AG04449 (cell line): ENCODE measurements around the gene ZBED5.

Experiments
- CTCF ChIA-PET: fragments of 350-600 bp; formaldehyde crosslinking; extraction: SDS; loops from one replicate; lab custom pipeline; 2021; ENCODE audit warnings: antibody characterized with exemption; lab: Yijun Ruan, JAX
- POLR2A ChIA-PET: fragments of 400-600, 350-600 bp; formaldehyde crosslinking; extraction: SDS; loops from one replicate; lab custom pipeline; 2020; ENCODE audit warnings: antibody characterized with exemption, inconsistent platforms; lab: Yijun Ruan, JAX
- DNase-seq: peaks from one replicate; pipeline ENCODE4 v3.0.0-alpha.2; 2010; ENCODE audit warnings: low read depth, low spot score
- H3K4me3 ChIP-seq: 2 replicates; pipeline ENCODE4 v1.5.1; 2011; ENCODE audit warnings: low read depth, mild to moderate bottlenecking, control low read depth, low read length
- TF ChIP-seq, protein P1 (sequence below): IDR thresholded peaks from one replicate; pipeline ENCODE4 v1.5.1; 2011; ENCODE audit warnings: mild to moderate bottlenecking, moderate library complexity, low read length, control low read depth, inconsistent platforms; ENCODE audit not compliant: insufficient read depth; ENCODE audit errors: missing control alignments

ZBED5 gene

DNA sequence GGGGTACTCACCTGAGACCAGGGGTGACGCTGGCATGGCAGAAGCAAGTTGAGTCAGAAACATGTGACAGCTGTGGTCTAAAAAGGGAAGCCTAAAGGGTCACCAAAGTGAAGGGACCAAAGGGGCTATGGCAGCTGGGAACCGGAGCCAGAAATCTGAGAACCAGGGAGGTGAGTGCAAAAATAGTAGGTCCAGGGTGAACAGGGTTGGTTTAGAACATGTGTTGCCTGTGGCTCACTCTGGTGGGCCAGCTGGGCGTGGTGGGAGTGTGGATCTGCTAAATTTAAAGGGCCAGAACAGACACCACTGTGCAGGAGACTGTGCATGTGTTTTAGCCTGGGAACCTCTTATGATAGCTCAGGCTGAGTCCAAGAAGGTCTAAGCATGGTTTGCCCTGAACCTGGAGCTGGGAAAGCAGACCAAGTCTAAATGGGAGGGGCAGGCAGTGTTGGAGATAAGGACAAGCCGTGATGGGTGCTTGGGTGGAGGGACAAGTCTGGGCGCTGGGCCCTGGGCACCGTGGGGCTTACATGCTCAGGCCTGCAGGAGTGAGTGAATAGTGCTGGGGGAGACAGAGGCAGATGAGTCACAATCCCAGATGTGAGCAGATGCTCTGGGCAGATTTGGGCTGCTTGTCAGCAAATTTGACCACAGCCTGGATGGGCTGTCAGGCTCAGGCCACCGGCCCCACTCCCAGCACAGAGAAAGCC is 41.4 kb upstream of the ZBED5 start:
- DNase-seq: no peak
- ChIA-PET POLR2A (interaction anchor here (0.6 to 5.1 kb wide), 10 partner anchors 9 to 91 kb away, joined by 4 to 86 read pairs (median 7); partner anchors contain the start of genes EIF4G2 and ZBED5), CTCF (interaction anchor here (0.6 to 11.2 kb wide), 5 partner anchors 18 to 106 kb away, joined by 3 to 145 read pairs (median 4); no protein-coding TSS in a partner anchor)
- H3K4me3 ChIP-seq: peak overlapping the region; percentile 35
- TF ChIP-seq, protein P1, sequence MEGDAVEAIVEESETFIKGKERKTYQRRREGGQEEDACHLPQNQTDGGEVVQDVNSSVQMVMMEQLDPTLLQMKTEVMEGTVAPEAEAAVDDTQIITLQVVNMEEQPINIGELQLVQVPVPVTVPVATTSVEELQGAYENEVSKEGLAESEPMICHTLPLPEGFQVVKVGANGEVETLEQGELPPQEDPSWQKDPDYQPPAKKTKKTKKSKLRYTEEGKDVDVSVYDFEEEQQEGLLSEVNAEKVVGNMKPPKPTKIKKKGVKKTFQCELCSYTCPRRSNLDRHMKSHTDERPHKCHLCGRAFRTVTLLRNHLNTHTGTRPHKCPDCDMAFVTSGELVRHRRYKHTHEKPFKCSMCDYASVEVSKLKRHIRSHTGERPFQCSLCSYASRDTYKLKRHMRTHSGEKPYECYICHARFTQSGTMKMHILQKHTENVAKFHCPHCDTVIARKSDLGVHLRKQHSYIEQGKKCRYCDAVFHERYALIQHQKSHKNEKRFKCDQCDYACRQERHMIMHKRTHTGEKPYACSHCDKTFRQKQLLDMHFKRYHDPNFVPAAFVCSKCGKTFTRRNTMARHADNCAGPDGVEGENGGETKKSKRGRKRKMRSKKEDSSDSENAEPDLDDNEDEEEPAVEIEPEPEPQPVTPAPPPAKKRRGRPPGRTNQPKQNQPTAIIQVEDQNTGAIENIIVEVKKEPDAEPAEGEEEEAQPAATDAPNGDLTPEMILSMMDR: no peak

DNA sequence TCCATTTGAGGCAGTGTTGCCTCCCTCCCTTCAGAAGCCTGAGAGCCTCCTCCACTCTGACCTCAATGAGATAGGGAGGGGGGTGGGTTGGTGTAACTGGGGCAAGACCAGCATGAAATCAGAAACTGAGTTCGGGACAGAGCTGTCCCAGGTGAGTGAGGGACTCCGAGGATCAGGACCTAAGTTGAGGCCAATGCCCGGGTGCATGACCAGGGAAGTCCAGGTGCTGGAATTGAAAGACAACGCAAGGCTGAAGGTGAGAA is 40.8 kb upstream of the ZBED5 start:
- ChIA-PET POLR2A (interaction anchor here (0.6 to 5.1 kb wide), 5 partner anchors 15 to 90 kb away, joined by 4 to 86 read pairs (median 18); partner anchors contain the start of genes EIF4G2 and ZBED5), CTCF (interaction anchor here (0.6 to 11.2 kb wide), 4 partner anchors 17 to 40 kb away, joined by 3 to 145 read pairs (median 4); no protein-coding TSS in a partner anchor)
- no peak for DNase-seq
- H3K4me3 ChIP-seq: peak overlapping the region; percentile 35
- TF ChIP-seq, protein P1: no peak

DNA sequence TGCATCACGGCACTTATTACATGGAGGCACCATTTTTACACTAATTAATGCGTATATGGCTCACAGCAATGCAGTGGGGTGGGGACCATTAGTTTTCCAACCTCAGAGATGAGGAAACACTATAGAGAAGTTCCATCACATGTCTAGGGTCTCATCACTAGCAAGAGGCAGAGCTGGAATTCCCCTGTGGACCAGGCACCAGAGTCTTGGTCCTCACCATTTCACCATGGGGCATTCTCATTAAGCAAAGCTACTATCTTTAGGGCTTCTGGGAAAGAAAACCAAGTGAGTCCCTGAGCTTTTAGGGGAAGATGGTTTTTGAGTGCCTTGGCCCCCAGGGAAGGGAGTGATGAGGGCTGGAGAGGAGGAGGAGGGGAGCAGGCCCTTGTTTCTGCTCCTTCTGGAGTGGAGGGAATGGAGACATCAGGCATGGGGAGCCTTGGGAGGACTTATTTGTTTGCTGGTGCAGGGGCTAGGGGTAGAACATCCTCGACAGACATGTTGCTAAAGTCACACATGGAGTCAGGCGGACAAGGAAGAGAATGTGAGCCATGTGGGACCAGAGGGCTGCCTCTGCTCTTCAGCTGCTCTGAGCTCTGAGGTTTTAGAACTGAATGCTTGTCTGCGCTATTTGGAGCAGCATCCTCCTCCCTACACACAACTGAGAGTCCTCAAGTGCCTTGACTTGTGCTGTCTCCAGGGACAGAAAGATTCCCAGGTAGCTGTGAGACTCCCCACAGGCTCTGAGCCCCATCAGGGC is 40.3 kb upstream of the ZBED5 start:
- ChIA-PET CTCF (interaction anchor here (0.6 to 11.2 kb wide), 6 partner anchors 9 to 123 kb away, joined by 3 to 145 read pairs (median 4); no protein-coding TSS in a partner anchor), POLR2A (interaction anchor here (0.9 to 5.1 kb wide), 3 partner anchors 33 to 90 kb away, joined by 4 to 86 read pairs (median 18); partner anchors contain the start of genes EIF4G2 and ZBED5)
- H3K4me3 ChIP-seq: no peak overlapping the region; the same call in 1 of the 2 replicates
- TF ChIP-seq, protein P1: no peak
- no peak for DNase-seq

DNA sequence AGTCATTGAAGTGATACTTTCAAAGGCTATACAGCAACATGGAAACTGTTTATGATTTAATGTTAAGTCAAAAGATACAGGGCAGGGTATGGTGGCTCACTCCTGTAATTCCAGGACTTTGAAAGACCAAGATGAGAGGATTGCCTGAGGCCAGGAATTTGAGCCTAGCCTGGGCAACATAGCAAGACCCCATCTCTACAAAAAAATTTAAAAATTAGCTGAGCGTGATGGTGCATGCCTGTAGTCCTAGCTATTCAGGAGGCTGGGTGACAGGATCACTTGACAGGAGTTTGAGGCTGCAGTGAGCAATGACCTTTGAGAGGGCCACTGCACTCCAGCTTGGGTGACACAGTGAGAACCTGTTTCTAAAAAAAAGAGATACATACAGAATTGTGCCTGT is 39.3 kb upstream of the ZBED5 start:
- ChIA-PET CTCF (interaction anchor here (0.8 to 11.2 kb wide), 3 partner anchors 16 to 39 kb away, joined by 3 to 145 read pairs (median 4); no protein-coding TSS in a partner anchor), POLR2A (interaction anchor here (5.1 kb wide), 1 partner anchor 89 kb away, joined by 86 read pairs; the partner anchor contains the start of gene EIF4G2)
- no peak overlapping the region for H3K4me3 ChIP-seq
- no peak for DNase-seq
- TF ChIP-seq, protein P1: no peak

DNA sequence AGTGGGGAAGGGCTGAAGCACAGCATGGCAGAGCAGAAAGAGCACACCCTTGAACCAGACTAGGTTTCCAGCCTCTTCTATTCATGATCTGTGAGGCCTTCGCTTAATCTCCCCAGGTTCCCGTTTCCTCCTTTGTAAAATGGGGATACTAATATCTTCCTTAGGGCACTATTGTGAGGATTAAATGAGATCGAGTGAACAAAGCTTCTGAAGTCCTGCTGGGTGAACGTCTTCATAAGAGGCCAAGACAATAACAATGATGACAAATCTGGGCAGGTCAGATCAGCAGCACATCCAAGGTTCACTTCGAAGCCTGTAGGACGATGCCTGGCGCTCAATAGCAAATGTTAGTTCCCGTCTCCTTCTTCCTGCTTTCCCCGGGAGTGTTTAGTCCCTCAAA is 38.6 kb upstream of the ZBED5 start:
- CTCF ChIA-PET: interaction anchor here (0.8 to 11.2 kb wide), 2 partner anchors 15 to 38 kb away, joined by 3 to 145 read pairs; no protein-coding TSS in a partner anchor
- POLR2A ChIA-PET: no interaction called here
- TF ChIP-seq, protein P1: no peak
- H3K4me3 ChIP-seq: no peak overlapping the region
- no peak for DNase-seq

DNA sequence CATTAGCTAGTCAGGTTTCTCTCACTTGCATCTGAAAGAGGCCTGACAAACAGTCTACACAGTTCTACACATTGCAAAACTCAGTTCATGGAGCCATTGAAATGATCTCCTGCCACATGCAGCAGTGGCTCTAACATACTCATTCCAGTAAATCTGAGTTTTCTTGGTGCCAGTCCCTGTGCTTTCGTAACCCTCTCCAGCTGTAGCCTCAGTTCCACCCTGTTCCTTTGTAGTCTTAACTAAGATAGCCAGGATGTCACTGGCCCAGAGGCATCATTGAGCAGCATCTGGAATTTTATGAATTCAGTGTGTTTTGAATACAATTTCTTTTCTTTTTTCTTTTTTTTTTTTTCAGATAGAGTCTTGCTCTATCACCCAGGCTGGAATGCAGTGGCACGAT is 37.4 kb upstream of the ZBED5 start:
- TF ChIP-seq, protein P1: no peak
- no peak for DNase-seq
- ChIA-PET POLR2A (no interaction called here), CTCF (interaction anchor here (1.7 to 11.2 kb wide), 4 partner anchors 9 to 39 kb away, joined by 10 to 145 read pairs (median 14); no protein-coding TSS in a partner anchor)
- no peak overlapping the region for H3K4me3 ChIP-seq
